Thyroid gland (tissue), 4 donors: ENCODE data around the gene SLC24A3.

Experiments
- CTCF ChIP-seq, 6 experiments: fragments of 200-600 bp in 3 of 6; fragments of 450-650 bp in 3 of 6; sonication (generic) in 3 of 6; IDR thresholded peaks; one replicate each; pipeline ENCODE4 v1.5.1; 2016 to 2019; ENCODE audit warnings: antibody characterized with exemption in 6 of 6, mild to moderate bottlenecking in 2 of 6, inconsistent platforms in 1 of 6, moderate library complexity in 1 of 6
- POLR2A ChIP-seq, 2 donors: fragments of 450-650 bp; IDR thresholded peaks; one replicate each; pipeline ENCODE4 v1.6.1; 2017; ENCODE audit warnings: antibody characterized with exemption in 2 of 2, mild to moderate bottlenecking in 2 of 2, moderate library complexity in 1 of 2

GRCh38 chr20:19497064-19497463 lies 284.6 kb downstream of the SLC24A3 start:
- no peak for TF ChIP-seq CTCF (IDR thresholded peaks at IDR 0.05)
- TF ChIP-seq POLR2A (IDR thresholded peaks at IDR 0.05) = no peak
